GM18868 (cell line): Measurements from ENCODE around the gene REEP1.
A peak's percentile ranks its signal among the peaks of the same experiment; 100 is the strongest.
"Not testable (repeated sequence)": the region's sequence is repeated elsewhere in the genome, so short reads cannot be mapped to it uniquely, and the experiment has no call there.

Source experiments
- ATAC-seq: cut with Tn5 transposase; IDR thresholded peaks from one replicate; pipeline ENCODE4 v1.9.1; 2021; ENCODE audit warnings: mild to moderate bottlenecking, moderate library complexity; ENCODE audit not compliant: unreplicated experiment

The REEP1 gene

DNA sequence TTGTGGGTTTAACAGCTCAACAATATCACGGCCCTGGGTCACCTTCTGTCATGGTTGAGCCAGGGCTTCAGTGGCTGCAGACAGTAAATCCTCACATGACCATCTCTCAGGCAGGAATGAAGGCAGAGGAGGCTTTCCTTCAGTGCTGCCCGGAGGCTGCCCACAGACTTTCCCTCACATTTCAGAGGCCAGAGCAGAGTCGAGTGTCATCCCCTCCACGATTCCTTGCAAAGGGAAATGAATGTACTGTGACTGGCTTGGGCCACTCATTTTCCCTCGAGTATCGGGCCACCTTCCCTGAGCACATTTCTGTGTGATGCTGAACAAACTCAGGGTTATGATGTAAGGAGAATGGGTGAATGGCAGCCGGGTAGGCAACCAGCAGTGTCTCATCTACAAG lies 10.0 kb upstream of the REEP1 start:
- ATAC-seq, result no peak

DNA sequence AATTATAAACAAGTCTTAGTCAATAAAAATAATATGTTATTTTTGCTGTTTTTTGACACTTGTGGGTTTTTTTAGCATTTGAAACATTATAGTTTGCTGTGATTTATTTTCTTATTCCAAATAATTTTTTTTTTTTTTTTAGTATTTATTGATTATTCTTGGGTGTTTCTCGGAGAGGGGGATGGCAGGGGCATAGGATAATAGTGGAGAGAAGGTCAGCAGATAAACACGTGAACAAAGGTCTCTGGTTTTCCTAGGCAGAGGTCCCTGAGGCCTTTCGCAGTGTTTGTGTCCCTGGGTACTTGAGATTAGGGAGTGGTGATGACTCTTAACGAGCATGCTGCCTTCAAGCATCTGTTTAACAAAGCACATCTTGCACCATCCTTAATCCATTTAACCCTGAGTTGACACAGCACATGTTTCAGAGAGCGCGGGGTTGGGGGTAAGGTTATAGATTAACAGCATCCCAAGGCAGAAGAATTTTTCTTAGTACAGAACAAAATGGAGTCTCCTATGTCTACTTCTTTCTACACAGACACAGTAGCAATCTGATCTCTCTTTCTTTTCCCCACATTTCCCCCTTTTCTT lies 8.5 kb upstream of the REEP1 start:
- ATAC-seq, result not testable (repeated sequence)

DNA sequence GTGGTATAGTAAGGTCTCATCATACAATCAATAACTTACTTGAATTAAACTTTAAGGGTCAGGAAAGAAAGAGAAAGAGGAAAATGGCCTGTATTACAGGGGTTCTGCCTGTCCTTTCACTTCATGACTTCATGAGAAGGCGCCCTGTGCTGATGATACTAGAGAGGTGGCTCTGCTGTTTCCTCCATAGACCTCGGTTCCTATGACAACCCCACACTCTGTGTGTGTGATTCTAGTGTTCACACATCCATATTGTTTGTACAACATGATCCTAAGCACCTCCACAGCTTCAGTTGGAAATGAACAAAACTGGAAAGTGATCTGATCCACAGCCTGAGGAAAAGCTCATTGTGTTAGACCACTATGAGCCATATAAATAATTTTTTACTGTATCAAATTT lies 7.0 kb upstream of the REEP1 start:
- ATAC-seq, result no peak

DNA sequence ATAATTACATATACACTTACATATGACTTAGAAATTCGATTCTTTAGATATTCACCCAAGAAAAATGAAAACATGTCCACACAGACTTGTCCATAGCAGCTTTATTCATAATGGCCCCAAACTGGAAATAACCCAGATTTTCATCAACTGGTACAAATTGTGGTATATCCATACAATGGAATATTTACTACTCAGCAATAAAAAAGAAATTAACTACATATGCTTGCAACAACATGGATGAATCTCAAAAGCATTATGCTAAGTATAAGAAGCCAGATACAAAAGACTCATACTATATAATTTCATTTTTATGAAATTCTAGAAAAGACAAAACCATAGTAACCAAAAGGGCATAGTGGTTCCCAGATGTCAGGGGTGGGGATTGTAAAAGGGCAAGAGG lies 5.1 kb upstream of the REEP1 start:
- ATAC-seq, result no peak

DNA sequence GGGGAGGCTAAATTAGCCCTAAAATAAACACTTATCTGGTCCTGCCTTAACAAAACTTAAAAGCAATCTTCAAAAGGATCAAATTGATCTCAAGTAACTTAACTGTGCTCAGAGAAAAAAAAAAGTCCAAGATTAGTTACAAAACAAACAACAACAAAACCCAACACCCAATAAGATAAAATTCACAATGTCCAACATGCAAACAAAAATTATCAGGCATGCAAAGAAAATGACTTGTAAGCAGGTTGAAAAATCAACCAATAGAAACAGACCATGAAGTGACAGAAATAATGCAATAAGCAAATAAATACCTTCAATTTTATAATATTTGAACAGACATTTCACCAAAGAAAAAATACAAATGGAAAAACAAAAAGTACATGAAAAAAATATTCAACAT lies 4.0 kb upstream of the REEP1 start:
- no peak for ATAC-seq

DNA sequence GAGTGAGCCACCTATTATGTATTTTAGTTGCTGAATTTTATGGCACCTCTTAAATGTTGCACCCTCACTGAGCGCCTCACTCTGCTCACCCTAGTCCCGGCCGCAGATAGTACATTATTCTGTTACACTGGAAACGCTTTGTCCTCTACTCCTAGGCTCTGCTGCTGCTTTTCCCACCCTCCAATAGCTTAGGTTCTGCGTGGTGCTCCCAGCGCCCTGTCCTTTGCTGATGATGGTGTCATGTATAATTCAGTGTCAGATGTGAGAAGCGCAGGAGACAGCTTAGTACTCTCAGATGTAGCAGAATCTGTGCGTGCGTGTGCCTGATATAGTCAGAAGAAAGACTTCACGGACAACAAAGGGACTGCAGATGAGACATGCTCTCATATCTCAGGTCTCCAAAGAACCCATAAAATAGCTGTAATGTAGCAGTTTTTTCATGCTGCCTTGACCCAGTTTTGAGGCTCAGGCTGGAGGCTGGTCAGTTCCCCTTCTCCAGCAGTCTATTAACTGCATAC lies 1.4 kb upstream of the REEP1 start:
- no peak for ATAC-seq

DNA sequence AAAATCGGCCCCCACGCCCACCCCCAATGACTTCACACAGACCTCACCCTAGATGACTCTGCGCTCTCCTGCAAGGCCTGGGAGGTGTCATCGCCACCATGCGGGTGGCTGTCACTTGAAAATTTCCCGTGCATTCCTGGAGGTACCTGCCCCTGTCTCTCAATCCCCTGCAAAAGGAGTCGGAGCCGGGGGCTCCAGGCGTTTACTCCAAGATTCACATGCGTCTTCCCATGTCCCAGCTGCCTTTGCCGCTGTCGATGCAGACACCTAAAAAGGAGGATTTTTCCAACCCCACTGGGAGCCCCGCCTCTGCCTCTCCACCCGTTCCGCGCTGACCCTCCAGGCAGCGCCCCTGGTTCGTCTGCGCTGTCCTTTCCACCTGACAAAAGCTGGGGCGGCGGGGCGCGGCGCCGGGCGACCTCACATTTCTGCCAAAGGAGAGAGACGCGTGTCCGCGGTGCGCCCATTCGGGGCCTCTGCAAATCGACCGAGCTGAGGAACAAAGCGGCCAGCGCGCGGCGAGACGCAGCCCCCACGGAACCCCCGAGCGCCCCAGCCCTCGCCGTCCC lies 667 bp downstream of the REEP1 start:
- ATAC-seq, result peak; percentile 20

DNA sequence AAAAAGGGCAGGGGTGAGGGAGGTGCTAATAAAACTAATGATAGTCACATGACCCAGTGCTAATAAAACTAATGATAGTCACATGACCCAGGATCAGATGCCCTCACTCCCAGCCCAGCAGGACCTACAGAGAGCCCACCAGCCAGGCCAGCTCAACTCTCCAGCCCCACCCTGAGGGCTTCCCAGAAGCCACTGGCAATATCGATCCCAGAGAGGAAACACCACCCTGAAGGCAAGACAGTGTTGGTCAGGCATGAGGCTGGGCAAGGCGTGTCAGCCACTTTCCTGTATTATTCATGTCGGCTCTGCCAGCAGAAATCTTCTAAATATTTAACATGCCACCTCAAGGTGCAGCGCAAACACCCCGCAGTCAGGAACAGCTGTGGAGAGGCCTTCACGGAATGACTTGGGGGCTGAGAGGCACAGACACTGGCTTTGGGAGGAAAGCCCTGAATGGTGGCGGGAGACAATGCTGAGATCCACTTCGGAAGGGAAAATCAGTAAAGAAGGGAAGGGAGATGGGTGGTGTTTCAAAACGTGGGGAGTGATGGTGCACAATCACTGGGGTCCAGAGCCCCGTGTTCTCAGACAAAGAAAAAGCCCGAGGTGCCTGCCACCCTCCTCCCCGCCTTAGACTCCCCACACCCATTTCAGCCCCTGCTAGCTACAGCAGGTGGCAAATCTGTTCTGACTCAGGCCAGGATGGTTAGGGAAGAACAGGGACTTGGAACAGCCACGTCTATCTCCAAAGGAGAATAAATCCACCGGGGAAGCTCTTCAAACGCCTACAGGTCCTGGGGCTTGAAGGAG lies 1.4 kb downstream of the REEP1 start:
- no peak for ATAC-seq

DNA sequence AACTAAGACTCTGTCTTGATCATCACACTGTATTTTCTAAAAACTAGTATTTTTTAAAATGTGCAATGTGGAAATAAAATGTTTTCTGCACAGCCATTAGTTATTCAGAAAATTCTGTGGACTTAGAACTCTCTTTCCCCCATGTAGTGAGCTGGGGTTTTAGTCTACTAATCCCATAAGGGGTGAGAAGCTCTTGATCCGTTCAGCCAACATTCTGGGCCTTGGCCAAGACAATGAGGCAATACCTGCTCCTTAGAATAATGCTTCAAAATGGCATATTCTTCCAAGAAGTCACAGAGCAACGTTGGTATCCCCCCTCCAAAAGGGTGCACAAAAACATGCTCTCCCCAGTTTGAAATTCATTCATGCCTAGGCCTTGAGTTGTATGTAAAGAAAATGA lies 4.0 kb downstream of the REEP1 start:
- ATAC-seq, result no peak

DNA sequence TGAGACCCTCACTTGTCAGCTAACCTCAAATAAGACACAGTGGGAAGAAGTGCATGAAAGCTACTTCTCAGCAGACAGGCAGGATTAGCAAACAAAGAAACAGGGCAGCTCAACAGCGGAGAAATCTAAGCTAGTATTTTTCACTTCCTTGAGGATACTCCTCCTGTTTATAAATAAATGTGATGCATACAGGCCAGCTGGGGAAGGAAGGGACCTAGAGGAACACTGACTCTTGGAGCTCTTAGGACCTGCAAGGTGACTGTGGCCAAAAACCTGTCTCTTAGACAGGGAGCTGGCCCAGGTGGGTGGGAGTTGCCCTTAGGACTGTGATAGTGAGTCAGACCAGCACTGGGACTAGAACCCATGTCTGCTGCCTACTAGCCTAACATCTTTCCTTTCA lies 4.8 kb downstream of the REEP1 start:
- no peak for ATAC-seq

DNA sequence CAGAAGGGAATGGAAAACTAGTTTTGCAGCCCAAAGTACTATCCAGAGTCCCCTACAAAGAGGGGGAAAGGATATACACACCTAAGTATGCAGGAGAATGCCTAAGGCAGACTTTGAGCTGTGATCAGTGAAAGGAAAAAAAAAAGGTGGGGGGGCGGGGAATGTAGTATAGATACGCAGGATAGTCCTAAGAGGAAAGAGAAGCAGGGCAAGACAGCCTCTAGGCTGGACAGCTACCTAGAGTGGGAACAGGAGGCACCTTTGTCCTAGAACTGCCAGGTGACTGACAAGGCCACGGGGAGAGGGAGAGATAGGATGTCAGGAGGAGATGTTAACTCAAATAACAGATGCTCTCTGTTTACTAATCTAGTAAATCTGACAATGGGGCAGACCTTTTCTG lies 6.0 kb downstream of the REEP1 start:
- no peak for ATAC-seq

DNA sequence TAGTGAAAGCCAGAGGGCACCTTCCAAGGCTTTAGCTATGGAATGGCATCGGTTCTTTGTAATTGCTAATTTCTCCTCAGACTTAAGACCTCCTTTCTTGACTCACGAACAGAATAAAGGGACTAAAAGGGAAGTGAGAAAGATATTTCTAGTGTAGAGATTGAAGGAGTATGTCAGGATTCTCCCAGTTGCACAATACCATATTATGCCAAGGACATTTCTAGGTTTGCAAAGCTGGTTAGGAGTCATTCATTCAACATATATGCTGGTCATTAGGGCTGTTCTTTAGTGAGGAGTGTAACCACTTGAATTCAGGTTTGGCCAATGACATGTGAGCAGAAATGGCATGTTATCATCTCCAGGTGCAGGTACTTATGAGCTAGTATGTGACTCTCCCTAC lies 7.4 kb downstream of the REEP1 start:
- no peak for ATAC-seq

DNA sequence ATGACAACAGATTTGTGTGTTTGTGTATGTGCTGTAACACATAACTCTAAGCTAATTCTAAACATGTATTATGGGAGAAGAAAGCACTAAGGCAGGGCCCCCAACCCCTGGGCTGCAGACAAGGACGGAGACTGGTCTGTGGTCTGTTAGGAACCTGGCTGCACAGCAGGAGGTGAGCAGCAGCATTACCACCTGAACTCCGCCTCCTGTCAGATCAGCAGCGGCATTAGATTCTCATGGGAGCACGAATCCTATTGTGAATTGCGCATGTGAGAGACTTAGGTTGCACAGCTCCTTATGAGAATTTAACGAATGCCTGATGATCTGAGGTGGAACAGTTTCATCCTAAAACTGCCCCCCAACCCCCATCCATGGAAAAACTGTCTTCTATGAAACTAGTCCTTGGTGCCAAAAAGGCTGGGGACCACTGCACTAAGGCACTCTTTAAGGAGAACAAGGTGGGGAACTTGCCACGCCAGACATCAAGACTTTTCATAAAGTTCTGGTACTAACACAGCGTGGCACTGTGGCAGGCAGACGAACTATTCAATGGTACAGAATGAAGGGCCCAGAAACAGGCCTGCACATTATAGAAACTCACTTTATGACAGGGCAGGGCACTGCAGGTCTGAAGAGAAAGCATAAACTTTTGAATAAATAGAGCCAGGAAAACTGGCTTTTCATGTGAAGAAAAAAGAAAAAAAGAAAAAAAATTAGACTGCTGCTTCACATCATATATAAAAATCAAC lies 14.0 kb downstream of the REEP1 start:
- ATAC-seq, result no peak

DNA sequence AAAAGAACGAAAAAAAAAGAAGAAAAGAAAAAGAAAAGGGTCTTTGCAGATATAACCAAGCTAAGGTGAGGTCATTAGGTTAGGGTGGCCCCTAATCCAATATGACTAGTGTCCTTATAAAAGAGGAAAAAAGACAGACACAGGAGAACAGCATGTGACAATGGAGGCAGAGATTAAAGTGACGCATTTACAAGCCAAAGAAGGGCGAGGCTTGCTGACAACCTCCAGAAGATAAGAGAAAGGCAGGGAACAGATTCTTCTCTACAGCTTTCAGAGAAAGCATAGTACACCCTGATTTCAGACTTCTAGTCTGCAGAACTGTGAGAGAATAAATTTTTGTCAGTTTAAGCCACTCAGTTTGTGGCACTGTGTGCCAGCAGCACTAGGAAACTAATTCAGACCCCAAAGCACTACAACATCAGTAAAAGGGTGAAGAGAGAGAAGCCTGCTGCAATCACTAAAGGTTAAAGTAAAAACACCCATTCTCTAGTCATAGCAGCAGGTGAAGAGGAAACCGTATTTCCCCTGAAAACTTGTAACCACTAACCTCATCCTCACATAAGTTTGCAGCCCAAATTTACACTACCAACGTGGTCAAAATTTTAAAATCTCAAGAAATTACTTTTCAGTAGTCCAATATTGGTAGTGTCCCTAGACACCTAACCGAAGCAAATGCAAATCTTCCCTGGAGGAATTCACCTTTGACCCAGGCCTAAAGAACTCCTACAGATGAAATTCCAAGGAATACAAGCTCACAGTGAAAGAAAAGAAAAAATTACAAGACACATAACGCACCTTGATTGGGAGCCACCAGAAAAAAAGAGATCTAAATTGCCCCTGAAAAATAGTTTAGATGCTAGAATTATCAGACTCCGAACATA lies 17.5 kb downstream of the REEP1 start:
- no peak for ATAC-seq

DNA sequence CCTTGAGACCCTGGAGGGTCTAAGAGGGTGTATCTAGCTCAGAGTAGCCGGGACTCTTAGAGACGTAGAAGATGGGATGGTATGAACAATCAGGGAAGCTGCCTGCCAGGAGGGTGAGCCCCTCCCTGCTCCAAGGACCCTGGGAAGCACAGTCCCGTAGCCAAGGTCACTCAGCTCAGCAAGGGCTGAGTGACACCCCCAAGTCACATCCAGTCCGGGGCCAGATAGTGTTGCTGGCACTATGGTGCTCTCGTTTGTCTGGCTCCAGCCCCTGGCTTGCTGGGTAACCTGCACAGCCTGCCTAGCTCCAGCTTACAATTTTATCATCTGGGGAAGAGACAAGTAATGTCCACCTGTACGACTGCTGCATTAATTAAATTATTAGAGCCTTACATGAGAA lies 22.3 kb downstream of the REEP1 start:
- no peak for ATAC-seq

DNA sequence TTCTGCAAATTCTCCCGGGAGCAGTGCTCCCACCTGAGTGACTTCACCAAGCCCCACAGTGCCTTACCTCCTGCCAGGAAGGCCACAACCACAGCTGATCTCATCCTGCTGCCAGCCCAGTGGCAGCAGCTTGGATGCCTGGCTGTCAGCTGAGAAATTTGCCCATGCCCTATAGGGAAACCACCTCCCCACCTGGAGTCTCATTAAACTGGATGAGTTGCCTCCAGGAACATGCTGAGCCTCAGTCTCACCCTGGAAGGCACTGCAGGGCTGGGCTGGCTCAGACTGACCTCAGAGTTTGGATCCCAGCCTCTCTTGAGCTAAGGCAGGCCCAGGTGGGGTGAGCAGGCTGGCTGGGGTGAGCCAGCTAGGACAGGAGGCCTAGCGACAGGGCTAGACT lies 23.3 kb downstream of the REEP1 start:
- ATAC-seq, result no peak

DNA sequence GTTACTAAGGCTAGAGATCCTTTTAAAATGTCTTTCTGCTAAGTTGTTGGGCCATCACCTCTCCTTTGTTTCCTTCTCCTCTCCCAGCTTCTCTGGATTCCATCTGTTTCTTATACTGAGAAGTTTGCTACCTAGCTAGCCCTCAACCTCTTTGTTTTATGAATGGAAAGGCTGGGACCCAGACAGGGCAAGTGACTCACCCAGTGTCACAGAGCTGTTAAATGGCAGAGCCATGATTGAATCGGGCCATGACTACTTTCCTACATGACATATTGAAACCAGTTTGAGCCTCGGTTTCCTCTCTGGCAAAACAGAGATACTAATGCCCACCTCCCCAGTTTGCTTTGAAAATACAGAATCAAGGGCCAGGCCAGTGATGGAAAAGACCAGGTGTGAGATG lies 24.1 kb downstream of the REEP1 start:
- no peak for ATAC-seq

DNA sequence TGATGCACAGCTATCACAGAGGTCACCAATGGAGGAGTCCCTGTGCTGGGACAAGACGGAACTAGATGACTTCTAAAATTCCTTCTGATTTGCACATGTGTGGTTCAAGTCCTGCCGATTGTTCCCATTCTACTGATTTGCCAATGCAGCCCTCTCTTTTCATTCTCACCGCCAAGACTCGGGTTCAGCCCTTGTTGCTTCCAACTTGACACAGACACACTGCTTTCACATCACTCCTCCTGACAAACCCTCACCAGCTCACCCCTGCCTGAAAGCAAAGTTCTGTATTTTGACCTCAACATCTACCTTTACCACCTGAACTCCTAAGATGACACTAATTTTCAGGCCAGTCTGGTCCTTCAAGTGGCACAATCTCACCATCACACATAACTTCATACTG lies 25.5 kb downstream of the REEP1 start:
- no peak for ATAC-seq

DNA sequence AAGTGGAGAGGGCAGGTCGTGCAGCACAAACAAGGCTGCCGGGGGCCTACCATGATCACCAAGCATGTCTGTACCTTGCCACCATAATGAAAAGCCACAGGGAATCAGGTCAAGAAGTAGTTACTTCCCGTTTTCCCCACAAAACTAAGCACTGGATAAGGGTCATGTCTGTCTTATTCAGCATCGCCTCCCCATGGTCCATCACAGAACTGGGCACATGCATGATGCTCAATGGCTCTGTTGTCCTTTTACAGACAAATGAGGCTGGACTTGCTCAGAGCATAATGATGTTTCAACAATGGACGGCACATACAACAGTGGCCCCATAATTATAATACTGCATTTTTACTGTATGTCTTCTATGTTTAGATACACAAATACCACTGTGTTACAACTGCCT lies 27.5 kb downstream of the REEP1 start:
- ATAC-seq, result no peak

DNA sequence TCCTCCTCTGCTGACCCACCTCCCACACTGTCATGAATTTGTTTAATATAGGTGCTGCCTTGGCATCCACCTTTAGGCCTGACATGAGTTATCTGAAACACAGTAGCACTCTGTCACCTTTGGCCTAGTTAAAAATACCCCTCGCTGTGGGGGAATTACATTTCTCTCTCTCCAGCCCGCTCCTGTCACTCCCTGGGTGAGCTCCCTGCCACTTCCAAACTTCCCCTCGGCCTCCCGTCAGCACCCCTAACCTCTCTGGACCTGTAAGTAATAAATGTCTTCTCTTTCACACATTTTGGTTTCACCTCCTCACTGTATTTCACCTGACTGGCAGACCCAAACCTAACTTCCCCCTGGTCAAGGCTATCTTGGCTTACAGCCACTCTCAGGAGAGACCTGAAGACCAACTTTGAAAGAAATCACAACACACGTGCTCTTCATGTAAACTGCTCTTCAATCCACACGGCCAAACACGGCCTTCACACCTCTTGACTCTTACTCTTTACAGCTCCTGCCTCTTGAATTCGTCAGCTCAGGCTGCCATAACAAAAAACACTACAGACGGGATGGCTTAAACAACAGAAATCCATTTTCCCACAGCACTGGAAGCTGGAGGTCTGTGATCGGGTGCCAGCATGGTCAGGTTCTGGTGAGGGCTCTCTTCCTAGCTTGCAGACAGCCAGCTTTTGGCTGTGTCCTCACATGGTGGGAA lies 28.3 kb downstream of the REEP1 start:
- ATAC-seq, result no peak
